GDM1 (cell line): Measurements from ENCODE around the gene DERL3.

Experiments
- DNase-seq: peaks from one replicate; lab custom pipeline; 2025; lab: John Stamatoyannopoulos, UW

DERL3 gene

DNA sequence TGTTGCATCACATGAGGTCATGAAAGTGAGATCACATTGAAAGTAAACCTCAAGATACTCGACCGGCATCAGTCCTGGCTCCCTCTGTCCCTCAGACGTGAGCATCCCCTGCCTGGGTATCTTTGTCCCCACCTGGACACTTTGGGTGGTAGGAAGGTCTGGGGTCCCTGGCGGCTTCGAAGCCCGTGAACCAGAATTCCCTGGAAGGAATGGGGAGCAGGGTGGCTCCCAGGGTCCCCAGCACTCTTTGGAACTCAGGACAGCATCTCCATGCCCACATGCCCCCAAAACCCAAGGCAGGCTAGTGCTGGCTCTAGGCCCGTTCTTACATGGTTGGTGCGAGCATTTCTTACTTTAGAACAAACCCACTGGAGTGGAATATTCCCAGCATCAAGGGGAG lies 7.5 kb downstream of the DERL3 start:
- DNase-seq, result no peak

DNA sequence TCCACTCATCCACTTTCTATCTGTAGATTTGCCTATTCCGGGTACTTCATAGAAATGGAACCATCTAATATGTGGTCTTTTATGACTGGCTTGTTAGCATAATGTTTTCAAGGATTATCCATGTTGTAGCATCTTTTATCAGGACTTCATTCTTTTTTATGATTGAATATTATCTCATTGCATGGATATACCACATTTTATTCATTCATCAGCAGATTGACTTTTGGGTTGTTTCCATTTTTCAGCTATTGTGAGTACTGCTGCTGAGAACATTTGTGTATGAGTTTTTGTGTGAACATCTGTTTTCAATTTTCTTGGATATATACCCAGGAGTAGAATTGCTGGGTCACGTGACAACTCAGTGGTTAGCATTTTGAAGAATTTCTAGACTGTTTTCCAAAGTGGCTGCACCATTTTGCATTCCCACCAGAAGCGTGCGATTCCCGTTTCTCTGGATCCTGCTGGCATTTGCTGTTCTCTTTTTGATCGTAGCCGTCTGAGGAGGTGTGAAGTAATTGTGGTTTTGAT lies 8.9 kb downstream of the DERL3 start:
- DNase-seq, result no peak

DNA sequence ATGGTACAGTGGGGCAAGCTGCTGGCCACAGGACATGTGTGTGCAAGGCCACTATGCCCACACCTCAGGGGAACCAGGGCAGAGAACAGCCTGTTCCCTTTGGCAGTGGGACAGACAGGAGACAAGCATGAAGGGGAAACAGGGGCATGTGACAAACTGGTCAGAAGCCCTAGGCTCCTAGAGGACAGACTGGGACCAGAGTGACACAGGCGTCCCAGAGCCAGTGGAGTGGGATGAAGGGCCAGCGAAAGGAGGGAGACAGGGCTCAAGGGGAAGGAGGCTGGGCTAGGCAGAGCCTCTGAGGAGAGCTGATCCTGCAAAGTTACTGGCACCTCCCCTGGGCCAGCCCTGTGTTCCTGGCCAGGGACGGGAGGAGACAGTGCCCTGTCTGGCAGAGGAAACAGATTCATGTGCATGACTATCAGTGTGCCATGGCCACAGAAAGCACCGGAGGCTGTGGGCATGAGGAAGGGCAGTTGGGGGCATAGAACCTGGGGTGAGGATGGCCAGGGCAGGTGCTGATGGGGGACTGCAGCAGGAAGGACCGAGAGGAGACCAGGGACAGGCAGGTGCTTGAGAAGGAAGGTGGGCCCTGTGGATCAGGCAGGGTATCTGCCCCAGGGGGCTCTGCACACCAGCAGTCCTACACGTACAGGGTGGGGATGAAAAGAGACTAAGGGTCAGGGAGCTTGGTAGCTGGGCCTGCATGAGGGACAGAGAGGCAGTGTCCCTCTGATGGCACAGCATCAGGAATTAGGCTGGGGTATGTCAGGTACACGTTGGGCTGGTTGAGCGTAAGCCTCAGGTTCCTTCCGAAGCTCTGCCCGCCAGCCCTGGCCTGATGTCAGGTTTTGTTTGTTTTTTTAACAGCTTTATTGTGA lies 9.8 kb downstream of the DERL3 start:
- DNase-seq, result no peak

DNA sequence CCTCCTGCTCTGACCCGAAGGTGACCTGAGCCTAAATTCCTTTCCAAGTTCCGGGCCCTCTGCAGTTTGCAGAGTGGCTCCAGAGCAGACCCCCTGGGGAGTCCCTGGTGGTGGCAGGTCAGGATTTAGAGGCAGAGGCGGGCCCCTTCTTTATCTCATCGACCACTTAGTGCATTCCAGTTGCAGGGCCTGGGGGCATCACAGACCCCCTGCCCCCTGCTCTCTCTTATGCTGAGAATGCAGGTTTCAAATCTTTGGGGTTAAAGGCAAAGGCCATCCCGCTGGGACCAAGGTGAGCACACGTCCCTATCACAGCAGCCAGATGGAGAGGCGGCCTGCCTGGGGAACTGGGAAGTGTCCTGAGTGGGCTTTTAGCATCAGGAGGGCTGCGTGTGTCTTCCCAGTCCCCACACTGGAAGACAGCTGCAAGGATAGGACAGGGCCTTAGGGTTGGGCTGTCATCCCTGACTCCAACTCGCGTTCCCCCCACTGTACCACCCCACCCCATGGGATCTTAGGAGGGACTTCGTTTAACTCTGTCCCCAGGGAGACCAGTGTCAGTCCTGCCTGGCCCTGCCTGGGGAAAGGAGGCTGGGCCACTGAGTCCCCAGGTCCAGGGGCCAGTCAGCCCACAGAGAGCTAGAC lies 11.3 kb downstream of the DERL3 start:
- DNase-seq, result no peak

GRCh38 chr22:23826510-23827350 lies 12.1 kb downstream of the DERL3 start:
- no peak for DNase-seq

DNA sequence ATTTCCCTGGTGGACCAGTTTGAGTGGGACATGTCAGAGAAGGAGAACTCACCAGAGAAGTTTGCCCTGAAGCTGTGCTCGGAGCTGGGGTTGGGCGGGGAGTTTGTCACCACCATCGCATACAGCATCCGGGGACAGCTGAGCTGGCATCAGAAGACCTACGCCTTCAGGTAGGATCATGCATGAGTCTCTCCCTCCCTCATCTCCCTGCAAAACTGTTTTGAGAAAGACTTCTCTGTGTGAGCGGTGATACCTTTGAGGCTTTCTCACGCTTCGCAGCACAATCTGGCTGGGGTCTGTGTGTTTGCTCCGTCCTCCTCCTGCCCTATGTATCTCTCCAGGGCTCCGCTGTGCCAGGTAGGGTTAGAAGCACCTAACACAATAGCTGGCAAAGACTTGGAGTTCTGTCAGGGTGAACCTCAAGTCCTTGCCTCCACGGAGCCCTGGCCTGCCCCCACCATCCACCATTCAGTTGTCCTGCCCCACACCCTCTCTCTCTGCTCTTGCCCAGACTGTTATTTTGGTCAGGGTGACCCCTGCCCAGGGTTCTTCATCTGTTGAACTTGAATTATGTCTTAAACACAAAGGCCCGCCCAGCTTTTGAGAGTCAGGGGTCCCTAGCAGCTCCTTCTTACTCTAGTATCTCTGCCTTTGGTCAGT lies 13.4 kb downstream of the DERL3 start:
- DNase-seq, result no peak

GRCh38 chr22:23824476-23825245 lies 14.1 kb downstream of the DERL3 start:
- no peak for DNase-seq

DNA sequence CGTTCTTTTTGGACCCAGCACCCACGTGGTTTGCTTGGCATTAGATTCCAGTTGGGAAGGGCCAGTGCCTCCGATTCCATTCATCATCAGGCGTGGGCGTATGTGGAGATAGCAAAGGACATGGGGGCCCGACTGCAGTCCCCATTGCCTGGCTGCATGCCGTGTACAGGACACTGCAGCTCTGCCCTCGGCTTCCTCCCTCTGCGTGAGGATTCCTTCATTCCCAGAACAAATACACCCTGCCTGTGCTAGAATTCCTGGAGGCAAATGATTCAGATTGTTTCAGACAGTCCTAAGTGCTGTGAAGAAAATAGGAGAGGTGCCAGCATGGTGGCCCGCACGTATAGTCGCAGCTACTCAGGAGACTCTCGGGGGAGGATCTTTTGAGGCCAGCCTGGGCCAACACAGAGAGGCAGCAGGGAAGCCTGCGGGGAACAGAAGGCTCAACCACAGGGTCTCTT lies 15.4 kb downstream of the DERL3 start:
- DNase-seq, result no peak

DNA sequence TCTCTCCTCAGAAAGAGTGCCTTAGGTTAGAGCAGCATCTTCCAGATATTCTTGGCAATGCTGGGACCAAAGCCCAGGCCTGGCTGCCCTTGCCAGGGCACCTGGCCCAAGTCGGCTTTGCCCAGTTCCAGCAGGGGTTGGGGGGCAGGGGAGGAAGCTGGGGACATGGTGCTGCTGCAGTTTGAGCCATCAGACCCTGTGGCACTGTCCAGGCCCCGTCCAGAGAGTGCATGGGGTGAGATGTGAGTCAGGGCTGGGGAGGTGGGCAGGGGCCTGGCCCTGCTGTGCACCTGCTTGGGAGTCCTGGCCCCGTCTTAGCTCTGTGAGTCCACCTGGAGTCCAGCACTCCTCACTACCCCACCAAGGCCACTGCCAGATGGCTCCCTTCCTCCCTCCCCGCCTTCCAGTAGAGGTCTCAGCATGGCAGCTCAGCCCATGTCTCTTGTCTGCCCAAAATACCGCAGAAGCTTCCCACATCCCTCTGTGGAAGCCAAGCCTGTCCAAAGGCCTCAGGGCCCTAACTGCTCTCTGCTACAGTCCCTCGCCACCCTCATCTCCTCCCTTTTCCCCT lies 16.6 kb downstream of the DERL3 start:
- no peak for DNase-seq

DNA sequence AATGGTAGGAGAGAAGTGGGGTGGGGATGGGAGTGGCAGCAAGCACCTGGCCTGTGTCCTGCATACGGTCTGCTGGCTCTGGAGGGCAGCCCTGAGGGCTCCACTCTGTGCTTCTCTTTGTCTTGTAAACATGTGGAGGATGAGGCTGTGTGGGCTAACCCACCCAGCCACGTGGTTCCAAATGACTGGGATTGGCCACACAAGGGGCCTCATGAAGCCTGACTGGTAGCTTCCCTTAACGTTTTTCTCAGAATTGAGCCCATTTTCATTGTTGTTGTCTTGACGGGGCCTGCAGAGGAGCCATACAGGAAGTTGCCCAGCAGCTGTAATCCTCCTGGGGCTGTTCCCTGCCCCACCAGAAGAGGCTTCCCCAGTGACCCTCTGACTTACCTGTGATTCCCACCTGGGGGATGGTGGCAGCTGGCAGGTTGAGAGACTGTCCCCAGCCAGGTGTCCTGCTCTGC lies 18.0 kb downstream of the DERL3 start:
- no peak for DNase-seq

GRCh38 chr22:23818541-23818940 lies 20.3 kb downstream of the DERL3 start:
- no peak for DNase-seq

- no peak for DNase-seq
These were observed 21.7 kb downstream of the DERL3 start for GRCh38 chr22:23817146-23817545.

DNA sequence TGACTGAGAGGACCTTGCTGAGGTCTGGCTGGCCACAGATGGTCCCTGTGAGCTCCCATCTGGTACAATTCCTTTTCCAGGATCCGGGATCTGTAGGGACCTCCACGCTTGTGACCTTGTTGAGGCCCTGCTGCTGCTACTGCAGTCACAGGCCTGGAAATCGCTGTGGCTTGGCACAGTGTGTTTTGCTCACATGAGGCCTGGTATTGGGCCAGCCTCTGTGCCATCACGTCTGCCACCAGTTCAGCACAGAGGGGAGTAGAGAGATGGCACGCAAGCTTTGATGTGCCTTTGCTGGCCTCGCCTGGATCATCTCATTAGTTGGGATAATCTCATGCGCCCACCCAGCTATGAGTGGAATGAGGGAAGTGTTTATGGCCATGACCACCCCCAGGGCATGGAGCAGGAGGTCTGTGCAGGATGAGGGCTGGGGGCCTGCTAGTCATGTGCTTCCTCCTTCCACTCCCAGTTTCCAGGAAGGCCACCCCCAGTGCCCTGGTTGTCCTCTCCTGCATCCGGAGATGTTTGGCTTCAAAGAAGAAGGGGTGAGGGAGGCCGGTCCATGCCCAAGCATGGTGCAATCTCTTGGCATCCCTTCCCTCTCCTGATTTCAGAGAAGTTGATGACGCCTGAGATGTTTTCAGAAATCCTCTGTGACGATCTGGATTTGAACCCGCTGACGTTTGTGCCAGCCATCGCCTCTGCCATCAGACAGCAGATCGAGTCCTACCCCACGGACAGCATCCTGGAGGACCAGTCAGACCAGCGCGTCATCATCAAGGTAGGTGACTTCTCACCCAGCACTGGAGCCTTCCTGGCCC lies 22.4 kb downstream of the DERL3 start:
- no peak for DNase-seq

DNA sequence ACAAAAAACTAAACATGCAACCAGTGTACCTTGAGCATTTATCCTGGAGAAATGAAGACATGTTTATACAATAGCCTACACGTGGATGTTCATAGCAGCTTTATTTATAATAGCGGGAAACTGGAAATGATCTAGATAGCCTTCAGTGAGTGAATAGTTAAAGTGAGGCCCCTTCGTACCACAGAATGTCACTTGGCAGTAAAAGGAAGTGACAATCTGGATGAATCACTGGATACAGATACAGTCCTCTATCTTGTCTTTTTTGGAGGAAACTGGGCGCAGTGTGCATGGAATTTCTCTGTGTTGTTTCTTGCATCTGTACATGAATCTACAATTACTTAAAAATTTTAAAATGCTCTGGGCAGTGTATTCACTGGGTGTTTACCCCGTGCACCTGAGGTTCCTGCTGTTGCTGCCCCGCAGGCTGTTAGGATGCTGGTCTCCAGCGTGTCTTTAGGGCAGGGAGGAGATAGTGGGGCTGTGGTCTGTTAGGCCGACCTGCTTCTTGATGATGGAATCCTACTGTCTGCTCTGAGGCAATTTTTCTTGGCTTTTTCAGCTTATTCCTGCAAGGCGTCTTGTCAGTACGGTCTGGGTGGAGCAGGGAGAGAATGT lies 23.2 kb downstream of the DERL3 start:
- no peak for DNase-seq

DNA sequence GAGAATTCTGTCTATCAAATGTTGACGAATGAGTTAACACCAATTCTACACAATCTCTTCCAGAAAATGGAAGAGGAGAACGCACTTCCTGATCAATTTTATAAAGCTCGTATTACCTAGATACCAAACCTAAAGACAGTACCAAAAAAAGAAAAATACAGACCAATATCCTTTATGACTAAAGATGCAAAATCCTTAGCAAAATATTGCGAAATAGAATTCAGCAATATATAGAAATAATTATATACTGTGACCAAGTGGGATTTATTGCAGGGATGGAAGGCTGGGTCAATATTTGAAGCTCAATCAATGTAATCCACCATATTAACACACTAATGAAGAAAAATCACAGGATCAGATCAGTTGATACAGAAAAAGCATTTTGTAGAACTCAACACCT lies 26.4 kb downstream of the DERL3 start:
- DNase-seq, result no peak

DNA sequence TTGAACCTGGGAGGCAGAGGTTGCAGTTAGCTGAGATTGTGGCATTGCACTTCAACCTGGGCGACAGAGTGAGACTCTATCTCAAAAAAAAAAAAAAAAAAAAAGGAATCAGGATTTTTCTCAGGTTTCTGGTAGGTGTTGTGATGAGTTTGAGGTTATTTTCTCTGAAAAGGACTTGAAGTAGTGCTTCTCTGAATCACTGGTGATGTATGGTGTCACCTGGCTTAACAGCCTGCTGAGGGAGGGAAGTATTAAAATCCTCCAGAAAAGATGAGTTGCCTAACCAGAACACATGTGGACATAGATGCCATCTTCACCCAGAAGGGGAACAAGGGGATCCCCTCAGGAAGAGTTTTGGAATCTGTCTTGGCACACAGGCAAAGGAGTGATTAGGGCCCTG lies 32.0 kb downstream of the DERL3 start:
- no peak for DNase-seq

DNA sequence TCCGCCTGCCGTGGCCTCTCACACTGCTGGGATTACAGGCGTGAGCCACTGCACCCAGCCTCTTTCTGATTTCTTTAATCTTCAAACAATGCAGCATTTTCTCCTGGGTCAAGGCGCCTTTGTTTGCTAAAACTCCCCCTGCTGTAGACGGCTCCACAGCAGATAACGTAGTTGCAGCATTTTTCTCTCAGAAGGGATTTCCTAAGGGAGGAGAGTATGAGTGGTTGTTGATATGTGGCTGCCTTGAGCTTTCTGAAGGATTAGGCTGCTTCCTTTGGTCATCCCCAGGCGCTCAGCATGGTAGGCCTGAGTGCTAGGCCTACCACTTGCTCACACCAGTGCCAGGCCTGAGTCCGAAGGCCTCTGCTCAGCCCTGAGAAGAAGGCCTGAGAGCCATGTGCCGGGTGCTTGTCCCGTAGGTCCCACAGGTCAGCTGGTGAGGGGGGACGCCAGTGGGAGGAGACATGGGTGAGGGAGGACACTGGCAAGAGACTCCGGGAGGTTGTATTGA lies 34.0 kb downstream of the DERL3 start:
- DNase-seq, result no peak

DNA sequence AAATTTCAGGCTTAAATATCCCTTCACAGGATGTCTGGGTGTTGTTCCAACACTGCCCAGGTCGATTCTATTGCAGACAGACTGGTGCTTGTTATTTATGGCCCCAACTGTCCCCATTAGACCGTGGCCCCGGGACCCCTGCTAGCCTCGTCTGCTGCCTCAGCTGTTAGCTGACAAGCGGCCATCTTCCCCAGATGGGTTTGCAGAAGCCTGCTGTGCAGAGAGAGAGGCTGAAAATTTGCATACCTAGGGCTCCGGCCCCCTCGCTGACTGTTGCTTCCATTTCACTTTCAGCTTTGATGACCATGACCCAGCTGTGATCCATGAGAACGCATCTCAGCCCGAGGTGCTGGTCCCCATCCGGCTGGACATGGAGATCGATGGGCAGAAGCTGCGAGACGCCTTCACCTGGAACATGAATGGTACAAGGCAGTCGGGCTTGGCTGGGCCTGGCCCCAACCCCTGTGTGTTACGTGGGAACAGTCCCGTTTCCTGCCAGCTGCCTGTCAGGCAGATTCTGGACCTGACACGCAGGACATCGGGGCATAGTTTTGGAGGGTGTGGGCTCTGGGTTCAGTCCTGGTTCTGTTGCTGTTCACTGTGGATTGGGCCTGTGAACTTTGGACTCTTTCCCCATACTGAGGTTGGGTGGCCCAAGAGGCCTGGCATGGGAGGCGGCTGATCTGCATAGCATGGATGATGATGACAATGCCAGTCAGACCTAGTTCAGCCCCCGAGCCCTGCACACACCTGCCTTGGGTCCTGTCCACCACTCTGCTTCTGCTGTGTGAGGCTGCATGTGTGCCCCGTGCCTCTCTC lies 35.6 kb downstream of the DERL3 start:
- DNase-seq, result no peak
